H1 (cell line): ENCODE measurements around the gene WNT8B. TPM values are rescaled to one million over a fixed set of nuclear protein-coding genes. Genes with fewer than 3 reads are reported as not detected.
A peak's percentile ranks its signal among the peaks of the same experiment; 100 is the strongest.

Experiments
- CTCF ChIA-PET: fragments of 300-600 bp; sonication (Branson Sonifier 250); formaldehyde crosslinking; loops from one replicate; lab custom pipeline; 2021; ENCODE audit not compliant: partially characterized antibody; lab: Charles Lee
- POLR2A ChIA-PET: fragments of 300-600 bp; sonication (Branson Sonifier 250); formaldehyde crosslinking; loops from one replicate; lab custom pipeline; 2021; ENCODE audit warnings: inconsistent platforms; ENCODE audit not compliant: partially characterized antibody; lab: Charles Lee
- DNase-seq, 2 experiments: peaks; one replicate each; pipeline versions ENCODE4 v3.0.0 to v3.0.0-alpha.2; 2010 to 2022; ENCODE audit warnings: low spot score in 2 of 2, low read depth in 1 of 2, mixed read lengths in 1 of 2
- FAIRE-seq: peaks from 2 replicates; lab custom pipeline; 2011; peaks lifted over from hg19 to GRCh38; lab: Jason Lieb, UNC
- H2AFZ ChIP-seq: 2 replicates; pipeline ENCODE4 v1.8.1; 2012; ENCODE audit warnings: low read length, inconsistent platforms
- H2AK5ac ChIP-seq: 2 replicates; pipeline ENCODE4 v1.6.1; 2013; ENCODE audit warnings: low read depth, low read length
- H2BK120ac ChIP-seq: replicated peaks from 2 replicates; pipeline ENCODE3; 2013; ENCODE audit warnings: low read depth, low read length, inconsistent platforms
- H2BK12ac ChIP-seq: 2 replicates; pipeline ENCODE4 v1.6.1; 2013; ENCODE audit warnings: low read depth, low read length
- H2BK15ac ChIP-seq: 2 replicates; pipeline ENCODE4 v1.6.1; 2013; ENCODE audit warnings: low read length
- H2BK20ac ChIP-seq: 2 replicates; pipeline ENCODE4 v1.6.1; 2013; ENCODE audit warnings: low read length
- H2BK5ac ChIP-seq: 2 replicates; pipeline ENCODE4 v1.6.1; 2013; ENCODE audit warnings: low read depth, low read length
- H3K14ac ChIP-seq: 2 replicates; pipeline ENCODE4 v1.6.1; 2013; ENCODE audit warnings: inconsistent platforms; ENCODE audit not compliant: insufficient read length
- H3K18ac ChIP-seq: 2 replicates; pipeline ENCODE4 v1.6.1; 2013; ENCODE audit warnings: low read length; ENCODE audit errors: extremely low read depth
- H3K23ac ChIP-seq: 2 replicates; pipeline ENCODE4 v1.6.1; 2013; ENCODE audit warnings: inconsistent platforms; ENCODE audit not compliant: insufficient read length
- H3K23me2 ChIP-seq: 2 replicates; pipeline ENCODE4 v1.6.1; 2013; ENCODE audit warnings: low read depth, low read length
- H3K27ac ChIP-seq: 2 replicates; pipeline ENCODE4 v1.6.1; 2011; ENCODE audit warnings: low read depth, low read length, inconsistent platforms
- H3K27me3 ChIP-seq, 4 experiments: replicated peaks in 1 of 4; 1 replicate in 1 of 4; 2 replicates in 3 of 4; pipeline versions ENCODE4 v1.6.1 to v1.8.1; 2011 to 2013; ENCODE audit warnings: low read length in 3 of 4, mild to moderate bottlenecking in 3 of 4, inconsistent platforms in 2 of 4, mixed read lengths in 2 of 4, moderate library complexity in 1 of 4; ENCODE audit not compliant: control insufficient read depth in 3 of 4, insufficient read depth in 3 of 4; ENCODE audit errors: extremely low read depth in 1 of 4
- H3K36me3 ChIP-seq, 4 experiments: 2 replicates each; pipeline versions ENCODE4 v1.6.1 to v1.8.1; 2011 to 2013; ENCODE audit warnings: mild to moderate bottlenecking in 4 of 4, low read length in 3 of 4, moderate library complexity in 2 of 4, control low read depth in 1 of 4, inconsistent platforms in 1 of 4; ENCODE audit not compliant: insufficient read depth in 4 of 4, control insufficient read depth in 2 of 4
- H3K4ac ChIP-seq: replicated peaks from 2 replicates; pipeline ENCODE3; 2013; ENCODE audit warnings: low read length, low read depth, mixed read lengths, inconsistent platforms; ENCODE audit not compliant: insufficient read length
- H3K4me1 ChIP-seq, 4 experiments: replicated peaks in 1 of 4; 1 replicate in 1 of 4; 2 replicates in 3 of 4; pipeline versions ENCODE4 v1.6.1 to v1.8.1; 2011 to 2013; ENCODE audit warnings: low read length in 3 of 4, inconsistent platforms in 2 of 4, mixed read lengths in 1 of 4; ENCODE audit not compliant: insufficient read depth in 4 of 4, control insufficient read depth in 3 of 4
- H3K4me2 ChIP-seq, 2 experiments: 2 replicates each; pipeline versions ENCODE4 v1.6.1 to v1.8.1; 2011 to 2013; ENCODE audit warnings: low read depth in 2 of 2, low read length in 2 of 2, control low read depth in 1 of 2, inconsistent platforms in 1 of 2, mild to moderate bottlenecking in 1 of 2; ENCODE audit not compliant: insufficient read depth in 1 of 2
- H3K4me3 ChIP-seq, 4 experiments: fragments of 200-600, 300-600 bp in 1 of 4; sonication (generic), shearing (Covaris generic), sonication (Bioruptor Twin) in 1 of 4; 2 replicates each; pipeline versions ENCODE4 v1.5.1 to v1.8.1; 2011 to 2016; ENCODE audit warnings: low read length in 4 of 4, low read depth in 3 of 4, control low read depth in 2 of 4, inconsistent platforms in 2 of 4, mild to moderate bottlenecking in 2 of 4, mixed read lengths in 1 of 4, moderate library complexity in 1 of 4; ENCODE audit not compliant: insufficient read depth in 2 of 4; ENCODE audit errors: extremely low read depth in 1 of 4
- H3K56ac ChIP-seq: replicated peaks from 2 replicates; pipeline ENCODE3; 2013; ENCODE audit warnings: low read depth, mild to moderate bottlenecking, mixed read lengths, low read length, inconsistent platforms; ENCODE audit not compliant: insufficient read length
- H3K79me1 ChIP-seq: 2 replicates; pipeline ENCODE4 v1.6.1; 2013; ENCODE audit warnings: low read depth, low read length, control low read depth
- H3K79me2 ChIP-seq, 2 experiments: 2 replicates each; pipeline versions ENCODE4 v1.6.1 to v1.8.1; 2012 to 2013; ENCODE audit warnings: low read length in 2 of 2, mild to moderate bottlenecking in 2 of 2, inconsistent platforms in 1 of 2; ENCODE audit not compliant: insufficient read depth in 2 of 2, control insufficient read depth in 1 of 2
- H3K9ac ChIP-seq, 4 experiments: replicated peaks in 1 of 4; 1 replicate in 1 of 4; 2 replicates in 3 of 4; pipeline versions ENCODE4 v1.6.1 to v1.8.1; 2011 to 2013; ENCODE audit warnings: low read depth in 3 of 4, low read length in 3 of 4, control low read depth in 2 of 4, mild to moderate bottlenecking in 2 of 4, moderate library complexity in 2 of 4, inconsistent platforms in 1 of 4; ENCODE audit errors: extremely low read depth in 1 of 4
- H3K9me3 ChIP-seq, 2 experiments: 2 replicates each; pipeline versions ENCODE4 v1.6.1 to v1.8.1; 2012 to 2013; ENCODE audit warnings: mild to moderate bottlenecking in 2 of 2, moderate library complexity in 2 of 2, control low read depth in 1 of 2, inconsistent platforms in 1 of 2, low read depth in 1 of 2, low read length in 1 of 2, mixed read lengths in 1 of 2; ENCODE audit not compliant: insufficient read depth in 2 of 2
- H4K20me1 ChIP-seq, 2 experiments: replicated peaks in 1 of 2; 2 replicates each; pipeline versions ENCODE3 to v1.8.1; 2011 to 2013; ENCODE audit warnings: inconsistent platforms in 2 of 2, low read length in 2 of 2, mild to moderate bottlenecking in 1 of 2; ENCODE audit not compliant: insufficient read depth in 2 of 2, control insufficient read depth in 1 of 2
- H4K5ac ChIP-seq: 2 replicates; pipeline ENCODE4 v1.6.1; 2013; ENCODE audit warnings: low read length, low read depth, mixed read lengths, inconsistent platforms; ENCODE audit not compliant: insufficient read length
- H4K8ac ChIP-seq: 2 replicates; pipeline ENCODE4 v1.8.0; 2013; ENCODE audit warnings: mild to moderate bottlenecking, moderate library complexity, low read length, inconsistent platforms; ENCODE audit not compliant: insufficient read depth; ENCODE audit errors: extremely low read depth
- H4K91ac ChIP-seq: replicated peaks from 2 replicates; pipeline ENCODE3; 2013; ENCODE audit warnings: low read length, mixed read lengths, inconsistent platforms; ENCODE audit not compliant: insufficient read length
- KDM4A ChIP-seq: IDR thresholded peaks from one replicate; pipeline ENCODE4 v1.7.1; 2012; ENCODE audit warnings: low read depth, mild to moderate bottlenecking, moderate library complexity, low read length, inconsistent platforms; ENCODE audit not compliant: severe bottlenecking
- MAX ChIP-seq: IDR thresholded peaks from 2 replicates; pipeline ENCODE4 v1.6.1; 2012; ENCODE audit warnings: inconsistent platforms
- WGBS, 2 experiments: shearing (Covaris generic) in 1 of 2; methylation state at CpG; one replicate each; pipeline versions ENCODE4 v1.1.6 to v1.1.7; 2013 to 2015; ENCODE audit warnings: low lambda C conversion rate in 2 of 2, mixed read lengths in 2 of 2, inconsistent platforms in 1 of 2, low coverage in 1 of 2, missing lambda C conversion rate in 1 of 2; ENCODE audit not compliant: insufficient replicate concordance in 2 of 2, insufficient coverage in 1 of 2, insufficient read length in 1 of 2; ENCODE audit errors: extremely low coverage in 1 of 2, missing lambda C conversion rate in 1 of 2; 5-methylcytosine and 5-hydroxymethylcytosine counted together
- polyA plus RNA-seq, 7 experiments: library from polyadenylated mRNA; depleted of rRNA in 3 of 7; stranded (reverse) in 5 of 7; unstranded in 2 of 7; fragments of >200 nt in 5 of 7; fragments of 200-250 nt in 2 of 7; gene quantifications; 1 replicate in 5 of 7; 2 replicates in 1 of 7; 4 replicates in 1 of 7; pipeline versions ENCODE4 v1.2.1 to v1.2.3, GENCODE V29; 2011 to 2013; ENCODE audit warnings: missing spikeins in 2 of 7, mixed read lengths in 2 of 7
- total RNA-seq: library from RNA; stranded (reverse); fragmentation: NEBNext Ultra II Directional; extraction: Animal tissue kit (Norgen Biotek cat#: 25700); gene quantifications from 2 replicates; pipeline ENCODE4 v1.2.1, GENCODE V29; 2021

WNT8B gene
- total and polyA plus RNA-seq, 2 of the 8 experiments (the other 6 are each of a cell fraction or from before 2014, with no cell fraction given), result 0.20 to 0.67 TPM

- no peak for DNase-seq
- no peak overlapping the region for H2BK20ac ChIP-seq
- H3K14ac ChIP-seq, result no peak overlapping the region
- no peaks in the 10 kb centered on the region for H3K27me3 ChIP-seq
- H3K56ac ChIP-seq, result no peak overlapping the region
- H3K18ac ChIP-seq, result no peak overlapping the region; the same call in 1 of the 2 replicates
- H2BK120ac ChIP-seq, result no peak overlapping the region
- H3K23ac ChIP-seq, result no peak overlapping the region
- no peak overlapping the region for H2BK5ac ChIP-seq
- H3K4me1 ChIP-seq, result peaks cover 0 to 5% (median 4%) of the 10 kb centered on the region in 4 experiments; a peak in 3 of 7 replicates
- ChIA-PET POLR2A (interaction anchor here (0.8 kb wide), 1 partner anchor 185 kb away, joined by 3 read pairs; no protein-coding TSS in a partner anchor), CTCF (interaction anchor here (1.8 to 5.0 kb wide), 4 partner anchors 7 to 95 kb away, joined by 3 to 29 read pairs (median 16); partner anchors contain the start of gene HIF1AN)
- H4K91ac ChIP-seq, result peak overlapping the region; percentile 94
- H3K79me1 ChIP-seq, result peaks cover 2% of the 10 kb centered on the region; the same call in 1 of the 2 replicates
- H3K36me3 ChIP-seq, result peaks cover 7 to 27% (median 12%) of the 10 kb centered on the region in 4 experiments
- H3K4me3 ChIP-seq, result peak overlapping the region; percentile 81 to 95 (median 90)
- H3K9me3 ChIP-seq, result no peaks in the 10 kb centered on the region
- H2AK5ac ChIP-seq, result no peak overlapping the region
- peak overlapping the region; percentile 80 to 85 for H3K4me2 ChIP-seq
- H2AFZ ChIP-seq, result peak overlapping the region; percentile 74
- FAIRE-seq, result no peak
- peaks cover 12% of the 10 kb centered on the region for H3K23me2 ChIP-seq
- H4K5ac ChIP-seq, result peak overlapping the region; percentile 31
- no peak overlapping the region for H3K4ac ChIP-seq
- peak overlapping the region; percentile 72 to 91 (median 76) for H3K9ac ChIP-seq
- peaks cover 0 to 2% of the 10 kb centered on the region in 2 experiments for H4K20me1 ChIP-seq
- no peak overlapping the region for H2BK12ac ChIP-seq
- H4K8ac ChIP-seq, result peak overlapping the region; percentile 90
- H3K27ac ChIP-seq, result no peak overlapping the region
- peaks cover 0 to 14% of the 10 kb centered on the region in 2 experiments; a peak in 3 of 4 replicates for H3K79me2 ChIP-seq
- TF ChIP-seq MAX (0 out of 2 replicates have a peak, but pooled peaks have one; percentile 6), KDM4A (no peak)
- TF ChIP-seq, all 59 proteins: peak for 1
- 19% methylated on average over 17 of the region's 18 CpGs; no CpG with 5 or more reads in 1 of the 2 experiments for WGBS, 2 experiments
- no peak overlapping the region for H2BK15ac ChIP-seq
These were observed 66.2 kb downstream of the WNT8B start for GRCh38 chr10:100528921-100529474.
